ENCODE measurements around the gene PERM1. TPM values are rescaled to one million over a fixed set of nuclear protein-coding genes. Genes with fewer than 3 reads are reported as not detected.

Gene PERM1
- total and polyA plus RNA-seq, 4 donors, result 0.42 to 1.5 (median 0.49) TPM

DNA sequence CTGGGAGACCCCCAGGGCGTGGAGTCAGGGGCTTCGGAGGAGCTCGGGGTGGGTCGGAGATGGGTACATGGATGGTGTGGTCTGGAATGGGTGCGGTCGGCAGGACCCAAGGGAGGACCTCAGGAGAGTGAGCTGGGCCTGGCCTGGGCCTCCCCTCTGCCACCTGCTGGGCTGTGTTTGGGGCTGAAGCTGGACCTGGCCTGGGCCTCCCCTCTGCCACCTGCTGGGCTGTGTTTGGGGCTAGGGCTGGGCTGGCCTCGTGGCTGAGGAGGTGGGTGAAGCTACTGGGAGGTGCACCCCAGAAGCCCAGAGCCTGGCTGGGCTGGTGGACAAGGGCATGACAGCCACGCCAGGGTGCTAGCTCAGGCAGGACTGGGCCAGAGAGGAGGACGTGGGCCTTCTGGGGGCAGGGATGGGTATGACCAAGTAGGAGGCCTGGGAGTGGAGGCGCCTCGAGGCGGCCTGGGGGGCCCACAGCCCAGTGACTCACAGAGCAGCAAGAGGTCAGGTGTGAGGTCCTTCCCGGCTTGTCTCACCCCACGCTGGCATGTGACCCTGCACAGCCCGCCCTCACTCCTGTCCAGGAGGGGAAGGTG, 43.7 kb downstream of the PERM1 start:
- no peak for ATAC-seq (ENCODE audit: low FRiP score)
- no peaks in the 10 kb centered on the region for H3K4me1 ChIP-seq (ENCODE audit: control insufficient read depth in 1 of 2, insufficient read depth in 2 of 2, low read length in 2 of 2)
- intact Hi-C loops (cut with DNase I), result no loop called here
- no peaks in the 10 kb centered on the region for H3K27me3 ChIP-seq (ENCODE audit: control insufficient read depth in 1 of 2, insufficient read depth in 2 of 2, low read length in 1 of 2)
- no peaks in the 10 kb centered on the region for H3K9me3 ChIP-seq (ENCODE audit: control insufficient read depth, low read length)
- H3K27ac ChIP-seq (ENCODE audit: low read depth in 1 of 2, low read length in 2 of 2), result no peak overlapping the region
- no peak overlapping the region for H3K4me3 ChIP-seq (ENCODE audit: low read length in 2 of 2)
- 80 to 82% methylated on average over 15 of the region's 15 CpGs for WGBS, 2 donors
- H3K36me3 ChIP-seq (ENCODE audit: control insufficient read depth in 1 of 2, insufficient read depth in 2 of 2, low read length in 1 of 2), result no peaks in the 10 kb centered on the region
- no peak for DNase-seq

DNA sequence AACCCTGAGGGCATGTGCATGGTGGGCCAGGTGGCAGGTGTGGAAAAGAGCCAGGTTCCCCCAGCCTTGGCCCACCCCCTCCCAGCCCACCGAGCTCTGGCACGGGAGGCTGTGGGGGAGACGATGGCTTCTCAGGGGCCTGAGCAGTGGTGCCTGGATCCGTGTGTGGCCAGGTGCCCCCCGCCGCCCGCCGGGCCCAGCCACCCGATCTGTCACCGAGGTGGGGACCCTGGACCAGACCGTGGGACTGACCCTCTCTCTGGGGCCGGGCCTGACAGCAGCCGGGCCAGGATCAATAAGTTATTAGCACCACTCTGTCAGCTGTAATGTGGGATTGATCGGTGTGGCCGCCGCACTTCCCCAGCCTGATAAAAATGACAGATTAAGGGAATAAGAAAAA, 44.4 kb downstream of the PERM1 start:
- Histone ChIP-seq H3K9me3 (ENCODE audit: control insufficient read depth, low read length) (no peaks in the 10 kb centered on the region), H3K4me1 (ENCODE audit: control insufficient read depth in 1 of 2, insufficient read depth in 2 of 2, low read length in 2 of 2) (no peaks in the 10 kb centered on the region), H3K27me3 (ENCODE audit: control insufficient read depth in 1 of 2, insufficient read depth in 2 of 2, low read length in 1 of 2) (no peaks in the 10 kb centered on the region), H3K36me3 (ENCODE audit: control insufficient read depth in 1 of 2, insufficient read depth in 2 of 2, low read length in 1 of 2) (no peaks in the 10 kb centered on the region), H3K27ac (ENCODE audit: low read depth in 1 of 2, low read length in 2 of 2) (no peak overlapping the region), H3K4me3 (ENCODE audit: low read length in 2 of 2) (no peak overlapping the region)
- intact Hi-C loops (cut with DNase I), result no loop called here
- ATAC-seq (ENCODE audit: low FRiP score), result no peak
- no peak for DNase-seq
- WGBS, 2 donors, result 91 to 93% methylated on average over 15 to 16 of the region's 16 CpGs

DNA sequence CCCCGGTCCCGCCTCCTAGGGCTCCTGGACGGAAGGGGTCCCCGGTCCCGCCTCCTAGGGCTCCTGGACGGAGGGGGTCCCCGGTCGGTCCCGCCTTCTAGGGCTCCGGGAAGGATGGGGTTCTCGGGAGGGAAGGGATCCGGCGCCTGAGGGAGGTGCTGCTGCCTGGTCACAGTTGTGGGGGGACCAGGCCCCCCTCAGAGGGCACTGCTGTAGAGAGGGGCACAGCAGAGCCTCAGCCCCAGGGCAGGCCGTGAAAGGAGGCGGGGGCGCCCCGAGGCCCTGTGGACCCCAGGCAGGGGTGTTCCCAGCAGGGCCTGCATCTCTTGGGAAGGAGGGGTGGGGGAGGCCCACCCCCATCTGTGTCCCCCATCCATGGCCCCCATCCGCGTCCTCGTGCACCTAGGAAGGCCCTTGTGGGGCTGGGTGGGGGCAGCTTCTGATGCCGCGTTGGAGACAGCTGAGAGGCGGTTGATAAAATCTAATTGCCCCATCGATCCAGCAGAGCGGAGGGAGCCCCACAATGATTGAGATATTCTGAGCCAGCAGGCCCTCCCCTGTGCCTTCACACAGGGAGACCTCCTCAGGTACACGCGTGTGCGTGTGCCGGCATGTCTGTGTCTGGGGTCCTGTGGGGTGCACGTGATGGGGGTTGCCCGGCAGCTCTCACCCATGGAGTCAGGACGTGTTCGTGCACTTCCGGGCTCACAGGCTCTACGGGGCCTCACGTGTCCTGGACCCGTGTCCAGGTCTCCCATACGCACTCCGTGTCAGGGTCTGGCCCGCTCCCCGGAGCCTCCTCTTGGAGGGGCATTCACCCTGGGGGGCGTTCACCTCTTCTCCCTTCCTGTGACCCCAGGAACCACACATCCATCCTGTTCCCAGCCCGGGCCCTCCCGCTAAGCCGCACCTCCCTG, 45.3 kb downstream of the PERM1 start:
- DNase-seq (no peak), ATAC-seq (ENCODE audit: low FRiP score) (no peak)
- Histone ChIP-seq H3K27ac (ENCODE audit: low read depth in 1 of 2, low read length in 2 of 2) (no peak overlapping the region), H3K4me3 (ENCODE audit: low read length in 2 of 2) (no peak overlapping the region), H3K4me1 (ENCODE audit: control insufficient read depth in 1 of 2, insufficient read depth in 2 of 2, low read length in 2 of 2) (no peaks in the 10 kb centered on the region), H3K27me3 (ENCODE audit: control insufficient read depth in 1 of 2, insufficient read depth in 2 of 2, low read length in 1 of 2) (no peaks in the 10 kb centered on the region), H3K9me3 (ENCODE audit: control insufficient read depth, low read length) (no peaks in the 10 kb centered on the region), H3K36me3 (ENCODE audit: control insufficient read depth in 1 of 2, insufficient read depth in 2 of 2, low read length in 1 of 2) (no peaks in the 10 kb centered on the region)
- WGBS, 2 donors, result 90 to 91% methylated on average over 31 to 45 of the region's 45 CpGs
- intact Hi-C loops (cut with DNase I), result no loop called here

DNA sequence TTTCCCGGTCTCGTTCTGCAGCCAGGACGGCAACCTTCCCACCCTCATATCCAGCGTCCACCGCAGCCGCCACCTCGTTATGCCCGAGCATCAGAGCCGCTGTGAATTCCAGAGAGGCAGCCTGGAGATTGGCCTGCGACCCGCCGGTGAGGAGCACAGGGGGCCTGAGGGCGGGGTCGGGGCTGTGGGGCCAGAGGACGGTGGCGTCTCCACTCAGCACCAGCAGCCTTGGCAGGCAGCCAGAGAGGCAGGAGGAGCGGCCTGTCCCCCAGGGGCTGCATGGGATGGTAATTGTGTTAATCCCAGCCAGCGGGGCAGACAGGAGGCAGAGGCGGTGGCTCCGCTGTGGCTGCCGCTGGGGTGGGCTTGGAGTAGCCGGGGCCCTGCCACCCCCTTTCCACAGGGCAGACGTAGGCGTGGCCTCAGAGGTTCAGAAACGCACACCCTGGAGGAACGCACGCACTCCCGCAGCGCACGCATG, 46.1 kb downstream of the PERM1 start:
- intact Hi-C loops (cut with DNase I), result no loop called here
- H3K4me1 ChIP-seq (ENCODE audit: control insufficient read depth in 1 of 2, insufficient read depth in 2 of 2, low read length in 2 of 2), result no peaks in the 10 kb centered on the region
- no peaks in the 10 kb centered on the region for H3K36me3 ChIP-seq (ENCODE audit: control insufficient read depth in 1 of 2, insufficient read depth in 2 of 2, low read length in 1 of 2)
- no peaks in the 10 kb centered on the region for H3K9me3 ChIP-seq (ENCODE audit: control insufficient read depth, low read length)
- H3K4me3 ChIP-seq (ENCODE audit: low read length in 2 of 2), result no peak overlapping the region
- H3K27ac ChIP-seq (ENCODE audit: low read depth in 1 of 2, low read length in 2 of 2), result no peak overlapping the region
- DNase-seq, result no peak
- WGBS, 2 donors, result 63 to 68% methylated on average over 30 of the region's 30 CpGs
- H3K27me3 ChIP-seq (ENCODE audit: control insufficient read depth in 1 of 2, insufficient read depth in 2 of 2, low read length in 1 of 2), result no peaks in the 10 kb centered on the region
- no peak for ATAC-seq (ENCODE audit: low FRiP score)

DNA sequence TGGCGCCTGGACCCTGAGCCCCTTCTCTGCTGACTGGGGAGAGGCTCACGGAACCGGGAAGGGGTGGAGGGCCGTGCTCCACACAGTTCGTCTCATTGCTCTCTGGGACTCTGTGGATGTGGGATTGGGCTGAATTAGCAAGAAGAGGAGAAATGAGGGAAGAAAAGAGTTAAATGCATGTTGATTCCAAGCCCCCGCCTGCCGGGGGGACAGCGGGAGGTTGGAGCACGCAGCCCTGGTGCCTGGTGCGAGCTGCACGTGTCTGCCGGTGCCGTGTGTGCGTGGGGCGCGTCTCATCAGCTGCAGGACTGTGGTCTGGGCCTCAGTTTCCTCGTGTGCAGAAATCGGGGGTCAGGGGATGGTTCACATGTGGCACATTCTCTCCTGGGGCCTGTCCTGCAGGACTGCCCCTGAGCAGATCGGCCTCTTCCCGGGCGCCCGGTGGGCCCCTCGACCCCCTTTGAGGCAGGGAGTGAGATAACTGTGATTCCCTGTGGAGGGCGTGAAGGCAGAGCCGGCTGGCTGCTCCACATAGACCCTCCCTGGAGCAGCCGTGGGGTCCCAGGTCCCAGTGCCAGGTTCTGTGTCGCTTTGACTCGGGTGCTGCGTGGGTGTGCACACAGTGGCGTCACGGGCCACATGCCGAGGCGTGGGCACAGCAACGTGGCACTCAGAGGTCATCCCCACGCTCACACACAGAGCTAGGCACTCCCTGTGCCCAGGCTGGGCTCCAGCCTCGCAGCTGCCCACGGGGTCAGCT, 46.7 kb downstream of the PERM1 start:
- Histone ChIP-seq H3K27ac (ENCODE audit: low read depth in 1 of 2, low read length in 2 of 2) (no peak overlapping the region), H3K4me3 (ENCODE audit: low read length in 2 of 2) (no peak overlapping the region), H3K36me3 (ENCODE audit: control insufficient read depth in 1 of 2, insufficient read depth in 2 of 2, low read length in 1 of 2) (no peaks in the 10 kb centered on the region), H3K9me3 (ENCODE audit: control insufficient read depth, low read length) (no peaks in the 10 kb centered on the region), H3K4me1 (ENCODE audit: control insufficient read depth in 1 of 2, insufficient read depth in 2 of 2, low read length in 2 of 2) (no peaks in the 10 kb centered on the region), H3K27me3 (ENCODE audit: control insufficient read depth in 1 of 2, insufficient read depth in 2 of 2, low read length in 1 of 2) (no peaks in the 10 kb centered on the region)
- ATAC-seq (ENCODE audit: low FRiP score), result no peak
- WGBS, 2 donors, result 50 to 58% methylated on average over 37 of the region's 37 CpGs
- intact Hi-C loops (cut with DNase I), result no loop called here
- DNase-seq, result no peak

DNA sequence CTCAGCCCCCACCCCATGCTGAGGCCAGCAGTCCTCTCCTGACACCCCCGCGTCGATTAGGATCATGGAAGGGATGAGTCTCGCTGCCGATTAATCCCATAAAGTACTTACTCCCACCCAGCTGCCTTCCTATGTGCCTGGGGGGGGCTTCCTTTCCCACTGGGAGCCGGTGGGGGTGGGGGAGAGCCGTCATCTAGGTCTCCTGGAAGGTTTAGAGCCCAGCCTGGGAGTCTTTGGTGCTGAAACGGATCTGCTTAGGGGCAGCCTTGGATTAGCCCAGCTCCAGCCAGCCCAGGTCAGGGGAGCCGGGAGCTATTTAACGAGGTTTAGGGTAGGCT, 48.3 kb downstream of the PERM1 start:
- Histone ChIP-seq H3K27me3 (ENCODE audit: control insufficient read depth in 1 of 2, insufficient read depth in 2 of 2, low read length in 1 of 2) (no peaks in the 10 kb centered on the region), H3K27ac (ENCODE audit: low read depth in 1 of 2, low read length in 2 of 2) (no peak overlapping the region)
- 49 to 52% methylated on average over 10 of the region's 10 CpGs for WGBS, 2 donors

DNA sequence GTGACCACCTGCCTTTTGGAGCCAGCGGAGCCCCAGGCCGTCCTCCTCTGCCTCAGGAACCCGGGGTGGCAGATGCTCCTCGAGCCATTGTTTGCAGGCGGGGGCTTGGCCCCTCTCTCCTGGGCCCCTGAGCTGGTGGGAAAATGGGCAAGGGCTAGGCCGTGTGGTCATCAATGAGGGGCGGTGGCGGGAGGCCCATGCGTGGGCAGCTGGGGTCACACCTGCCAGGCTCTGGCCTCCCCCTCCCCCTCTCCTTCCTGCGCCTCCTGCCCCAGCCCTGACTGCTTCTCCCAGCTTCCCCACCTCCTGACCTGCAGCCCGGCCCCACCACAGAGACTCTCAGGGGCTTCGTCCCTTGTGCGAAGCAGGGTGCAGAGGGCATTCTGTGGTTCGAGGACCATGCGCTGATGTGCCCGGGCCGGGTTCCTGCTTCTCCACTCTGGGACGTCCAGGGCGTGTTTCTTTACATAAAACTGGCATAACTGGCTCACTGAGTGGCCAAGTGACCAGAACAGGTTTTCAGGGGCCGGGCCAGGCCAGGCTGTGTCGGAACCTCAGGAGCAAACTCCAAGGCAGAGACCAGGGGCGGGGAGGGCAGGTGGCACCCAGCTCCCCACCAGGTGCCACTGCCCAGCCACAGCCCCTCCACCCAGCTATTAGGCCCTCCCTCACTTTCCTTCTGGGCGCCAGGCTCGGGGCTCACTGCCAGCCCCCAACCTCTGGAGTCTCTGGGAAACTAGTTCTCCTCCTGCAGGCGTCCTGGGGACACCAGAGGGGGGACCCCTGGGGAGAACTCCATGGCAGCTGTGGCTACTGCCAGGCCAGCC, 48.9 kb downstream of the PERM1 start:
- no peaks in the 10 kb centered on the region for H3K27me3 ChIP-seq (ENCODE audit: control insufficient read depth in 1 of 2, insufficient read depth in 2 of 2, low read length in 1 of 2)
- H3K27ac ChIP-seq (ENCODE audit: low read depth in 1 of 2, low read length in 2 of 2), result no peak overlapping the region
- no peaks in the 10 kb centered on the region for H3K4me1 ChIP-seq (ENCODE audit: control insufficient read depth in 1 of 2, insufficient read depth in 2 of 2, low read length in 2 of 2)
- 81 to 83% methylated on average over 22 to 25 of the region's 25 CpGs for WGBS, 2 donors
- ATAC-seq (ENCODE audit: low FRiP score) (no peak), DNase-seq (no peak)
- H3K4me3 ChIP-seq (ENCODE audit: low read length in 2 of 2), result no peak overlapping the region
- no peaks in the 10 kb centered on the region for H3K36me3 ChIP-seq (ENCODE audit: control insufficient read depth in 1 of 2, insufficient read depth in 2 of 2, low read length in 1 of 2)
- no peaks in the 10 kb centered on the region for H3K9me3 ChIP-seq (ENCODE audit: control insufficient read depth, low read length)
- intact Hi-C loops (cut with DNase I), result no loop called here

More for the DNA sequence above, 48.3 kb downstream of the PERM1 start:
- H3K4me3 ChIP-seq (ENCODE audit: low read length in 2 of 2), result no peak overlapping the region
- ATAC-seq (ENCODE audit: low FRiP score) (no peak), DNase-seq (no peak)
- no peaks in the 10 kb centered on the region for H3K36me3 ChIP-seq (ENCODE audit: control insufficient read depth in 1 of 2, insufficient read depth in 2 of 2, low read length in 1 of 2)
- no peaks in the 10 kb centered on the region for H3K4me1 ChIP-seq (ENCODE audit: control insufficient read depth in 1 of 2, insufficient read depth in 2 of 2, low read length in 2 of 2)
- intact Hi-C loops (cut with DNase I), result no loop called here
- no peaks in the 10 kb centered on the region for H3K9me3 ChIP-seq (ENCODE audit: control insufficient read depth, low read length)

DNA sequence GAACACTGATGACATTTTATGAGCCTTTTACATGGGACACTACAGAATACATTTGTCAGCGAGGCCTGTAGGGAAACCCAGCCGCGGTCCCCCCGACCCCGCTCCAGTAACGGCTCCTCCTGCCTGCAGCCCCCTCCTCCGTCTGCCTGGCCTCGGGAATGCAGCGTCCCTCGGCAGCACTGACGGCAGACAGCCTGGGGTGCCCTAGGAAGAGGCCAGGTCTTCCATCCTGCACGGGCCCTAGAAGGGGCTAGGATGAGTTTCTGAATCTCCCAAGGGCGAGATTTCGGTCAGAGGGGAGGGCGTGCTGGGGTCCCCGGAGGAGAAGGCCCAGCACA, 49.8 kb downstream of the PERM1 start:
- DNase-seq (no peak), ATAC-seq (ENCODE audit: low FRiP score) (no peak)
- Histone ChIP-seq H3K27me3 (ENCODE audit: control insufficient read depth in 1 of 2, insufficient read depth in 2 of 2, low read length in 1 of 2) (no peaks in the 10 kb centered on the region), H3K36me3 (ENCODE audit: control insufficient read depth in 1 of 2, insufficient read depth in 2 of 2, low read length in 1 of 2) (no peaks in the 10 kb centered on the region), H3K9me3 (ENCODE audit: control insufficient read depth, low read length) (no peaks in the 10 kb centered on the region), H3K4me1 (ENCODE audit: control insufficient read depth in 1 of 2, insufficient read depth in 2 of 2, low read length in 2 of 2) (no peaks in the 10 kb centered on the region), H3K27ac (ENCODE audit: low read depth in 1 of 2, low read length in 2 of 2) (no peak overlapping the region), H3K4me3 (ENCODE audit: low read length in 2 of 2) (no peak overlapping the region)
- 81 to 83% methylated on average over 16 of the region's 16 CpGs for WGBS, 2 donors
- intact Hi-C loops (cut with DNase I), result no loop called here
